GM21367 (cell line): ENCODE data around the gene PTPRC.

Source experiments
- ATAC-seq: cut with Tn5 transposase; IDR thresholded peaks from one replicate; pipeline ENCODE4 v1.9.1; 2021; ENCODE audit not compliant: unreplicated experiment

PTPRC gene

DNA sequence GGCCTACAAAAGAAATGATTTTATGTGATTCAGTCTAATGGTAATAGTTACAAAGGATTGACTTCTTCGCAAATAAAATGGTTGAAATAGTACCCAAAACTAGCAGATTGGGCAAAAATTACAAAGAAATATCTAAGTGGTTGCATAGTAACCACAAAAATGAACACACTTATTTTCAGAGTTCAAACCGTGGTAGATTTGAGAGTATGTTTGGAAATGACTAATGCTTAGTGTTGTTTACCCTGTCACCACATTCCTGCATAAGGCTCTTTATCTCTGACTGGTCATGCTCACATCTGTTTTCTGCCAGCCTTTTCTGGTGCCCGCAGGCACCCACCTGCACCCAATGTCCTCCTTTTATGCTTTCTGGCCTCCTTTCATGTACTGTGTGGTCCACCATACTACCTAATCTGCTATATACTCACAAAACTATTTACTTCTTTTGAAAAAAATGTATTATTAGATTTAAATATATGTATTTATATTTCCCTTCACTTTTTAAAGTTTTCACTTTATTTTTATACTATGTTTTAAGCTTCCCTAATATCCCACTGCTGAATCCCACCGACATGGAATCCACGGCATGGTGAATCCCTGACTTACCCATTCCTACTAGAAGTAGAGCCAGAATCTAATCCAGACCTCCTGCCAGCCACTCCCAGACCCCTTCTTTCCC, 30.3 kb downstream of the PTPRC start:
- ATAC-seq = peak; percentile 88

GRCh38 chr1:198669771-198670170, 30.9 kb downstream of the PTPRC start:
- no peak for ATAC-seq

- peak; percentile 49 for ATAC-seq
Observed at GRCh38 chr1:198671136-198671535, 32.3 kb downstream of the PTPRC start.

DNA sequence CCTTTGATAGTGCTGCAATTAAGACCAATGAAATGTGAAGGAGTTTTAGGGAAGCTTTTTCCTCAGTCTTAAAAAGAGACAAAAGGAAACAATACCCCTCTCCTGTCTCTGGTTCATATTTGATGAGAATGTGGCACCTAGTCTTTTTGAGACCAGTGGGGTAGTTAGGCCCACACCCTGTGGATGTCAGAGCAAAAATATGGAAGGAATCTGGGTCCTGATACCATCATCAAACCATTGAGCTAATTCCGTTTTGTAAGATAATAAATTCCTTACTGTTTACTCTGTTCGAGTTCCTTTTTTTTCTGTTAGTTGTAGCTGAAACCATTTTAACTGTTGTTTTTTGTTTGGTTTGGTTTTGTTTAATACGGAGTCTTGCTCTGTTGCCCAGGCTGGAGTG, 33.3 kb downstream of the PTPRC start:
- no peak for ATAC-seq

DNA sequence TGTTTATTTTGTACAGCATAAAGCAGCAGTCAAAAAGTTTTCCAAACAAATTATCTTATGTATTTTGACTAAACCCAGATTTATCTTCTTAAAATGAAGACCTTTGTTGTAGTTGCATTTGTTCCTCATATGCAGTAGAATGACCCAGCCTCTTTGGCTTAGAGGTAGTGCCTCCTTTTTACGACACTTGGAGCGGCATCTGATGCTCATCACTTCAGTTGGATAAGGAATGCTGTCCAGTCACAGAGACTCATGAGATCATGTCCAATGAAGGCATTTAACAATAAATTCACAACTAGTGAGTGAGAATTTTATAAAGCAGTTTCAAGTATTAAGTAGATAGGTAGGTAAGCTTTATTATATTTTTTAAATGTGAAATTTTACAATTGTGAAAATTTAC, 35.2 kb downstream of the PTPRC start:
- ATAC-seq = no peak

GRCh38 chr1:198676253-198676652, 37.4 kb downstream of the PTPRC start:
- no peak for ATAC-seq

DNA sequence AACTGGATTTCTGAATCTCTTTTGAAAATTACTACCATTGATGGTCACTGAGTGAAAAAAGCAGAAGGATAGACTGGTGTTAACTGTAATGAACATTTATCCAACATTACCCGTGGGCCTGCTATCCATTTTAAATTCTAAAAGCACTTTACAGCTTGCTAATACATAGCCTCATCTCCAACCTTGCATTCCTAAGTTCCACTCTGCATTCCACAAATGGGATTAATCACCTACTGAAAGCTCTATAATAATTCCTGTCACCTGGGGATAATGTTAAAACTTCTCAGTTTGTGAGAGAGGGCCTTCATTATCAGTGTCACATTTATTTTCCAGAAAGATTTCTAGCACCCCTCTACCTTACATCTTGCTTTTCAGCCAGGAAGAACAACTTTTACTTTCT, 38.2 kb downstream of the PTPRC start:
- no peak for ATAC-seq

DNA sequence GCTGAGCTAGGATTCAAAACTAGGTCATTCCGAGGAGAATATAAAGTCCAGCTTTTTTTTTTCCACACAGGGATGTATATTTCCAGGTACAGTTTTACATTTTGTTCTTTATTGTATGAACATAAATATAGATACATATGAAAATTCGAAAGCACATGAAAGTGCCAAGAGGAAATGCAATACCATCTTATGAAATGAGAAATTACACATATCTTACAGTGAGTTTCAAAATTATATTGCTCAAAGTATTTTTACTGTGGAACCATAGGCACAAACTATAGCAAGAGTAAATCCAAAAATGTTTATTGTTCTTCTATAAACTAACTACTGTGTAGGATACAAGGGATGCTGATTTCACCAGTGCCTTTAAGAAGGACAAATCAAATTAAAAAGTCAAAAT, 39.0 kb downstream of the PTPRC start:
- ATAC-seq = no peak

DNA sequence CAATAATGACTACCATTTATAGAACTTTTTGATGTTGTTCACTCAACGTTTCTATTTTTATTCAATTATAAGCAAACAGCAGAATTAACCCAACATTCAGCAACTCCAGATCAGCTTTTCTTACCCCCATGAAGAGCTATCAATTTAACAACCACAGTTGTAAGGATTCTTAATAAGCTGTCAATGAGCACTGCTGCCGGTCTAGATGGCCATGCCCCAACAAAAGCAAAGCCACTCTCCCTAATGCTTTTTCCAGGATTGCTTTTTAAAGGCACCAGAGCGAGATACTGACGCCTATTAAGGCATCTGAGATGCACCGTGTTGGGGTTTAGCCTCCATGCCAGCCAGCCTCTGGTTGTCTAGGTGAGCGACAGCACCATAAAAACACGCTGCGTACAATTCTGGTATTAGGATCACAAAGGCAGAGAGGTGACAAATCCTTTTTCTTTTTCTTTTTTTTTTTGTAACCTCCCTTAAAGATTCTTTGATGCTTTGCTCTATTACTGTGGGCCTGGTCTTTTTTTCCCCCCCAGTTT, 39.5 kb downstream of the PTPRC start:
- ATAC-seq = no peak

DNA sequence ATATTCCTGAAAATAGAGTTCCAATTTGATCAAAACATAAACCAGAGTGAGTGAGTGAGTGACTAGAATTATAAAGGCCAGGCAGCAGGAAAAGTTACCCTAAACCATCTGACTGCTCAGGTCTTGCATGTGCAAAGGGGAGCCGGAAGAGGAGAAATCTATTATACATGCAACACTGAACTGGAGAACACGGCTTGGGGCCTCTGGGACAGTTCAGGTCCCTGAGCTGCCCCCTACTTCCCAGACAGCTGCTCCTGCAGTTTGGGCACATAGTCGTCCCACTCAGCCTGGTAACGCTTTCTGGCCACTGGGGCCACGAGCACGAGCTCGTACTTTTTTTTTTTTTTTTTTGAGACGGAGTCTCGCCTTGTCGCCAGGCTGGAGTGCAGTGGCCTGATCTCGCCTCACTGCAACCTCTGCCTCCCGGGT, 40.1 kb downstream of the PTPRC start:
- peak; percentile 31 for ATAC-seq

DNA sequence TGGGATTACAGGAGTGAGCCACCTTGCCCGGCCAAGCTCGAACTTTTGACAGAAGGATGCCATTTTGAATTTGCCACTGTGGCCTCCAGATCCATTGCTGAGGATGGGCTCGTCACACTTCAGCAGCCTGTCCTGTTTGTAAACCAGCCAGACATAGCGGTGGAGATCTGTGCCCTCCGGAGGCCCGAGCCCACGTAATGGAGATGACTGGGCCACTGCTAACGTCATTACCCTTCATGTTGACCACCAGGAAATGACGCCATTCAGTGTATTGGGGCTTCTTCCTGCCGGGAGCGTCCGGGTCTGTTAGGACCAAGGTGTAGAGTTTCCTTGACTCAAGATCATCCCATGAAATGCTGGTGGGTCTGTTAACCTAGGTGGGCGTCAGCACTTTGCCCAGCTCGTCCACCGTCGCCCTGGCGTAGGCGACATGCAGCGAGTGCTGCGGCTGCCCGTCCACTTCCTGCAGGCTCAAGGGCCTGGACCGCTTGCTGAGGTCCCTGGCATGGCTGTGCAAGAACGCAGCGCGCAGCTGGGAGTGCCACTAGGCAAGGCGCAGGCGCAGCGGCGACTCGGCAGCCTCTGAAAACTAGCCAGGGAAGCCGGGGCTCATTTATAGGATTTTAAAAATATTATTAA, 40.8 kb downstream of the PTPRC start:
- no peak for ATAC-seq

DNA sequence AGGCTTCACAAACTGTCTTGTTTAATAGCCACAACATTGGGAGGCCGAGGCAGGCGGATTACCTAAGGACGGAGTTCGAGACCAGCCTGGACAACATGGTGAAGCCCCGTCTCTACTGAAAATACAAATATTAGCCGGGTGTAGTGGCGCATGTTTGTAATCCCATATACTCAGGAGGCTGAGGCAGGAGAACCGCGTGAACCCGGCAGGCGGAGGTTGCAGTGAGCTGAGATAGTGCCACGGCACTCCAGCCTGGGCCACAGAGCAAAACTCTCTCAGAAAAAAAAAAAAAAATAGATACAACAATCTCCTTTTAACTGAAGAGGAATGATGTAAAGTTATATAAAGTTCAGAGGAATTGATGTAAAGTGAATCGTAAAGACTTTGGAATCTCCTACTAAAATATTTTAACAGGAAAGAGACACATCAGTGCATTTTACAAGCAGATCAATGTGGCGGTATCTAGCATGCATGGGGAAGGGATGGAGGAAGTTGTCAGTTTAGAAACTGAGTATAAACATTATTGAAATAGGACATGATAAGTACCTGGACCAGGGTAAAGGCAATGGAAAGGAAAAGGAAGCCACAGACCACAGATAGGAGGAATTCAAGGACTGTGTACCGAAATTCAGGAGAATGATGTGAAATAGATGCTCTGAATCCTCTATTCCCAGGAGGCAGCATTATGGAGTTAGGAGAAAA, 41.5 kb downstream of the PTPRC start:
- ATAC-seq = no peak

DNA sequence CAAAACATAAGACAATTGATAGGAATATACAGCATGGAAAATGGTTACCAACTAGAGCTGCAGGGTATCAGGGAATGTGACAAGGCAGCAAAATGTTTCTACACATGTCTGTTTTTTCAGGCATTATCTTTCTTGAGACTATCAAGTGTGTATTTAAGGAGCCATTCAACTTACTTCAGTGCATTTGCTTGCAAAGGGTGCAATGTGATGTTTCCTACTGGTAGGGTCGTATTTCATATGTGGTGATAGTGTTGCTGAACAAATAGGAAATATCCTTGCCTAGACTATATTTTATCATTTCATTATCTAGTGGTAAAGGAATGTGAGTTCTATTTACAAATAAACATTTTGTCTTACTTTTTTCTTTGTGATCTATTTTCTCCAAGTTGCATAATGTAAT, 42.4 kb downstream of the PTPRC start:
- ATAC-seq = no peak

- ATAC-seq = peak; percentile 93
Observed at GRCh38 chr1:198681831-198682759, 43.3 kb downstream of the PTPRC start.

DNA sequence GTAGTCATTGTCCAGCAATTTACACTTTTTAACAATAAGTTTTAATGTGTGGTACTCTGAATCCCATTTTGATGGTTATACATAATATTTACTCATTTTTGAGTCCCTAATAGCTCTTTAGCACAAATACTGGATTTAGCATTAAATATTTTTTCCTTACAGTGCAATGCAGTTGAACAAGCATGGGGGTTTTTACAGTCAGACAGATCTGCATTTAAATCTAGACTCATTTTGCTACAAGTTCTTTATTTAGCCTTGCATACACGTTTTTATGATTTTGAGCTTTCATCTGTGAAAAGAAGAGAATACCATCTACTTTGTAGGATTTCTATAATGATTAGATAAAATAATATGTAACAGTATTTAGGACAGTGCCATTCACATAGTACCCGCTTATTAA, 44.0 kb downstream of the PTPRC start:
- ATAC-seq = no peak

DNA sequence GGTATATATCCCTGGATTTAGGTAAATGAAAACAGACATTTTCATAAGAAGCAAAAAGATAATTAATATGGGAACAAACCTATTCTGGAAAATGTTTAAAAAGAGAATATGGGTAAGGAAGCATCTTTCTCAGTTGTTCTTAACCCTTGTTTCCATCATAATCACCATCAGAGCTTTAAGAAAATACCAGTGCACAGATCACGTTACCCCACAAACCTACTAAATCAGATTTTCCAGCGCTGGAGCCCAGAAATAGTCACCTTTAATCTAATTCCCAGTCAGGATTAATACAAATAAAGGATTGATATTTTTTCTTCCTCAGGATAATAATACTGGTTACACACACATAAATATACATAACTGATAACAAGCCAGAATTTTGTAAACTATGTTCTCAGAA, 44.6 kb downstream of the PTPRC start:
- no peak for ATAC-seq

DNA sequence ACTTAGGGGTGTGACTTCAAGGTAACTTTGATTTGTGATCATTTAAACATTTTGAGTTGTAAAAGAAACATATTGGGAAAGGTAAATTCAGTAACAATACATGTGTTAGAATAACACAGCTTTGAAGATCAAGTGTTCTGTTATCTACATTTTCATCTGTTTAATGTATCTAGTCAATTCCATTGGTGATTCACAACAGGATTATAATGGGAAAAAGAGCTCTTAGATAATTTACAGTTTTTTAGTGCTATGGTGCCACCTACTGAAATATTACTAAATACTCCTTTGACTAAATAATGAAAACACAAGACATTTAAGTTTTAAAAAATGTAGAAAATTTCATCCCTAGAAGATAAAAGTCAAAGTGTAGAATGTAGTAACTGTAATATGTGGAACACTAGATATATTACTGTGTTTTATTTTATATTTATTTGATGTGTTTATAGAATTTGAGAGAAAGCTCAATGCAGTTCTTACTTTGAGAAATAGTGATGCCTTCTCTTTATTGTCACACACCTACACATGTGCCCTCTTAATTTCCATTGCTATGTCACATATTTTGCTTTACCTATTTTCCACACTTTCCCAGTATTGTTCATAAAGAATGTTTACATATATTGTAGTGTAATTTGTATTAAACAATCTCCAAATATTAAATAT, 47.4 kb downstream of the PTPRC start:
- no peak for ATAC-seq

DNA sequence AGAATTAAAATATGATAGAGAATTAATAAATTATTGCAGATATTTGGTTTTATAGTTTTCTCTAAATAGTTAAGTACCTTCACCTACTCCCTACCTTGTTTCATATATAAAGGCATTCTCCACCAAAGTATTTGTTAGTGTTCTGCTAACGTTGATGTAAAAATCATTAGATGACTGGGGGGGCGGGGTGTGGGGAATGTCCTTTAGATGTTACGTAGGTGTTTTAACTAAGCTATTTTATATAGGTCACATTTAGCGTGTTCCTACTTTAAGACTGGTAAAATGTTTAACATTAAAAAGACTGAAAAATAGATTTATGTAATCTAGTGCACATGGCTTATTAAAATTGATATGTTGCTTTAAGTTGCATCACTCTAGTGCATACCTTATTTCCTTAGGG, 48.6 kb downstream of the PTPRC start:
- ATAC-seq = no peak

- ATAC-seq = no peak
Observed at GRCh38 chr1:198691063-198691462, 52.2 kb downstream of the PTPRC start.

GRCh38 chr1:198693321-198693720, 54.5 kb downstream of the PTPRC start:
- no peak for ATAC-seq
